Activated naive CD4-positive, alpha-beta T cell treated with anti-CD3 and anti-CD28 coated beads for 36 hours (primary cell): ENCODE measurements around the gene SLC43A3. TPM values are rescaled to one million over a fixed set of nuclear protein-coding genes. Genes with fewer than 3 reads are reported as not detected.

ENCODE experiments used
- CTCF ChIA-PET: fragments of 350-600 bp; sonication (Branson Sonifier 250); formaldehyde crosslinking; loops from one replicate; lab custom pipeline; 2021; ENCODE audit warnings: antibody characterized with exemption; lab: Charles Lee
- DNase-seq: peaks from one replicate; pipeline ENCODE4 v3.0.0-alpha.2; 2020
- H3K27ac Mint-ChIP-seq: one replicate; pipeline ENCODE4 v1.8.0; 2021; ENCODE audit warnings: mild to moderate bottlenecking, mixed read lengths
- H3K27me3 Mint-ChIP-seq: one replicate; pipeline ENCODE4 v1.8.0; 2021; ENCODE audit warnings: low read depth, mixed read lengths
- H3K36me3 Mint-ChIP-seq: one replicate; pipeline ENCODE4 v1.8.0; 2021; ENCODE audit warnings: low read depth, mixed read lengths
- H3K4me1 Mint-ChIP-seq: one replicate; pipeline ENCODE4 v1.8.0; 2021; ENCODE audit warnings: low read depth, mixed read lengths
- H3K4me3 Mint-ChIP-seq: one replicate; pipeline ENCODE4 v1.8.0; 2021; ENCODE audit warnings: mild to moderate bottlenecking, moderate library complexity, mixed read lengths
- H3K9me3 Mint-ChIP-seq: one replicate; pipeline ENCODE4 v1.8.0; 2021; ENCODE audit warnings: mixed read lengths
- intact Hi-C: fragments of 100-400 bp; cut with micrococcal nuclease; formaldehyde crosslinking; loops from one replicate; pipeline ENCODE4 v1.15.1; 2023
- total RNA-seq, 2 experiments: library from RNA; stranded (reverse); gene quantifications; one replicate each; pipeline ENCODE4 v1.2.3, GENCODE V29; 2021

Gene SLC43A3
- total RNA-seq, 2 experiments from 2014 or later, result 116 to 117 TPM

GRCh38 chr11:57467508-57468157, 40.7 kb upstream of the SLC43A3 start:
- H3K27ac Mint-ChIP-seq, result no peak overlapping the region
- no peak for DNase-seq
- CTCF ChIA-PET, result interaction anchor here (0.6 to 1.2 kb wide), 2 partner anchors 16 to 278 kb away, joined by 3 to 4 read pairs; no protein-coding TSS in a partner anchor
- no peak overlapping the region for H3K4me3 Mint-ChIP-seq
- intact Hi-C loops, result no loop called here
- no peaks in the 10 kb centered on the region for H3K36me3 Mint-ChIP-seq
- H3K9me3 Mint-ChIP-seq, result no peaks in the 10 kb centered on the region
- H3K4me1 Mint-ChIP-seq, result no peaks in the 10 kb centered on the region
- H3K27me3 Mint-ChIP-seq, result no peaks in the 10 kb centered on the region

GRCh38 chr11:57466680-57467079, 39.8 kb upstream of the SLC43A3 start:
- no peak overlapping the region for H3K27ac Mint-ChIP-seq
- H3K27me3 Mint-ChIP-seq, result peaks cover under 1% of the 10 kb centered on the region
- intact Hi-C loops, result no loop called here
- H3K9me3 Mint-ChIP-seq, result no peaks in the 10 kb centered on the region
- H3K36me3 Mint-ChIP-seq, result no peaks in the 10 kb centered on the region
- CTCF ChIA-PET, result interaction anchor here (1.5 kb wide), 1 partner anchor 25 kb away, joined by 6 read pairs; no protein-coding TSS in a partner anchor
- no peak for DNase-seq
- no peaks in the 10 kb centered on the region for H3K4me1 Mint-ChIP-seq
- H3K4me3 Mint-ChIP-seq, result no peak overlapping the region

GRCh38 chr11:57464539-57465181, 37.7 kb upstream of the SLC43A3 start:
- H3K36me3 Mint-ChIP-seq, result no peaks in the 10 kb centered on the region
- H3K4me1 Mint-ChIP-seq, result peaks cover 6% of the 10 kb centered on the region
- H3K27ac Mint-ChIP-seq, result no peak overlapping the region
- peaks cover 13% of the 10 kb centered on the region for H3K27me3 Mint-ChIP-seq
- no peak for DNase-seq
- no peaks in the 10 kb centered on the region for H3K9me3 Mint-ChIP-seq
- CTCF ChIA-PET, result interaction anchor here (0.7 to 3.0 kb wide), 2 partner anchors 19 to 62 kb away, joined by 3 to 8 read pairs; no protein-coding TSS in a partner anchor
- intact Hi-C loops, result no loop called here
- H3K4me3 Mint-ChIP-seq, result no peak overlapping the region

GRCh38 chr11:57463671-57464538, 37.0 kb upstream of the SLC43A3 start:
- Mint-ChIP-seq H3K36me3 (no peaks in the 10 kb centered on the region), H3K27ac (no peak overlapping the region), H3K4me3 (no peak overlapping the region), H3K4me1 (peaks cover 11% of the 10 kb centered on the region), H3K27me3 (peaks cover 17% of the 10 kb centered on the region), H3K9me3 (no peaks in the 10 kb centered on the region)
- intact Hi-C loops, result no loop called here
- no peak for DNase-seq
- CTCF ChIA-PET, result interaction anchor here (0.5 to 3.0 kb wide), 5 partner anchors 20 to 118 kb away, joined by 3 to 8 read pairs (median 4); no protein-coding TSS in a partner anchor

- Mint-ChIP-seq H3K4me1 (peaks cover 22% of the 10 kb centered on the region), H3K4me3 (no peak overlapping the region), H3K27me3 (peaks cover 24% of the 10 kb centered on the region), H3K27ac (no peak overlapping the region), H3K36me3 (no peaks in the 10 kb centered on the region), H3K9me3 (no peaks in the 10 kb centered on the region)
- CTCF ChIA-PET, result interaction anchor here (0.9 kb wide), 1 partner anchor 64 kb away, joined by 3 read pairs; no protein-coding TSS in a partner anchor
- DNase-seq, result no peak
- intact Hi-C loops, result loop anchor here (1.0 kb wide), 1 partner anchor 186 kb away; no protein-coding TSS in a partner anchor
These were observed 35.7 kb upstream of the SLC43A3 start for GRCh38 chr11:57462597-57462996.

GRCh38 chr11:57461841-57462489, 35.0 kb upstream of the SLC43A3 start:
- Mint-ChIP-seq H3K36me3 (no peaks in the 10 kb centered on the region), H3K4me1 (peaks cover 25% of the 10 kb centered on the region), H3K4me3 (no peak overlapping the region), H3K9me3 (no peaks in the 10 kb centered on the region), H3K27ac (no peak overlapping the region), H3K27me3 (peaks cover 27% of the 10 kb centered on the region)
- intact Hi-C loops, result loop anchor here (1.0 kb wide), 1 partner anchor 186 kb away; no protein-coding TSS in a partner anchor
- CTCF ChIA-PET, result interaction anchor here (0.8 to 8.6 kb wide), 5 partner anchors 10 to 66 kb away, joined by 5 to 211 read pairs (median 42); partner anchors contain the start of gene TIMM10
- DNase-seq, result no peak

- intact Hi-C loops, result no loop called here
- DNase-seq, result peak; percentile 14
- H3K4me1 Mint-ChIP-seq, result peaks cover 25% of the 10 kb centered on the region
- H3K4me3 Mint-ChIP-seq, result peak overlapping the region; percentile 32
- peaks cover 27% of the 10 kb centered on the region for H3K27me3 Mint-ChIP-seq
- CTCF ChIA-PET, result interaction anchor here (0.6 to 8.6 kb wide), 12 partner anchors 9 to 243 kb away, joined by 3 to 211 read pairs (median 8); partner anchors contain the start of genes TIMM10 and TNKS1BP1
- H3K27ac Mint-ChIP-seq, result no peak overlapping the region
- no peaks in the 10 kb centered on the region for H3K9me3 Mint-ChIP-seq
- no peaks in the 10 kb centered on the region for H3K36me3 Mint-ChIP-seq
These were observed 34.1 kb upstream of the SLC43A3 start for GRCh38 chr11:57460758-57461749.

GRCh38 chr11:57460022-57460757, 33.3 kb upstream of the SLC43A3 start, which contains the start of gene RTN4RL2:
TSS of gene RTN4RL2 (plus strand) at chr11:57460528. CDS start at chr11:57460866, 338 bp downstream.
- Mint-ChIP-seq H3K4me1 (peaks cover 25% of the 10 kb centered on the region), H3K9me3 (no peaks in the 10 kb centered on the region), H3K4me3 (peak within 1 kb of the TSS; percentile 80), H3K27ac (no peak within 1 kb of the TSS), H3K36me3 (no peaks in the 10 kb centered on the region), H3K27me3 (peaks cover 27% of the 10 kb centered on the region)
- intact Hi-C loops, result no loop called here
- peak; percentile 73 for DNase-seq
- CTCF ChIA-PET, result interaction anchor here (0.6 to 8.6 kb wide), 16 partner anchors 9 to 244 kb away, joined by 3 to 211 read pairs (median 6); partner anchors contain the start of genes SSRP1, TIMM10 and TNKS1BP1

- Mint-ChIP-seq H3K4me3 (peak overlapping the region; percentile 81), H3K27me3 (peaks cover 27% of the 10 kb centered on the region), H3K9me3 (no peaks in the 10 kb centered on the region), H3K27ac (no peak overlapping the region), H3K36me3 (no peaks in the 10 kb centered on the region), H3K4me1 (peaks cover 25% of the 10 kb centered on the region)
- intact Hi-C loops, result loop anchor here (1.0 to 5.0 kb wide), 4 partner anchors 17 to 617 kb away; no protein-coding TSS in a partner anchor
- CTCF ChIA-PET, result interaction anchor here (0.6 to 8.6 kb wide), 22 partner anchors 9 to 183 kb away, joined by 3 to 211 read pairs (median 10); partner anchors contain the start of genes SLC43A1, SSRP1, TIMM10 and UBE2L6
- DNase-seq, result peak; percentile 56
These were observed 32.5 kb upstream of the SLC43A3 start for GRCh38 chr11:57459164-57460021.
